Measurements from ENCODE around the gene KLHL6. TPM values are rescaled to one million over a fixed set of nuclear protein-coding genes. Genes with fewer than 3 reads are reported as not detected.
"Not testable (repeated sequence)": the region's sequence is repeated elsewhere in the genome, so short reads cannot be mapped to it uniquely, and the experiment has no call there.

KLHL6 gene
- total and polyA plus RNA-seq, 8 donors: 1.4 to 21.6 (median 2.2) TPM

DNA sequence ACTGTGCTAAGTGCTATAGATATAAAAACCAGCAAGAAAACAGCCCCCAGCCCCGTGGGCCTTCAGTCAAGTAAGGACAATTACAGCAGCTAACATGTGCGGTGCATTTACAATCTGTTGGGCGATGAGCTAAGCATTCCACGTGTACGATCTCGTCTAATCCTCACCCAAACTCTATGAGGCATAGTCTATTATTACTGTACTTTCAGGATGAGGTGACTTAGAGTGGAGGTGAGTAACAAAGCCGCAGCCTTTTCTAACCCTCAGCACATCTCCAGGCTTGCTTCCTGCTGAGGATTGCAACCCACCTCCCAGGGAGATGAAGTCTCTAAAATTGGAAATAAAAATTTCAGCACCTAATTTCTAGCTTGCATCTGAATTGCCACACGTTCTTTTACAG is 73.9 kb downstream of the KLHL6 start:
- Histone ChIP-seq H3K4me3 (no peak overlapping the region), H3K4me1 (peaks cover 0 to 20% of the 10 kb centered on the region in 2 donors), H3K36me3 (no peaks in the 10 kb centered on the region), H3K27ac (no peak overlapping the region), H3K27me3 (no peaks in the 10 kb centered on the region), H3K9me3 (no peaks in the 10 kb centered on the region)
- intact Hi-C loops (cut with DNase I): no loop called here
- TF ChIP-seq, protein P1, sequence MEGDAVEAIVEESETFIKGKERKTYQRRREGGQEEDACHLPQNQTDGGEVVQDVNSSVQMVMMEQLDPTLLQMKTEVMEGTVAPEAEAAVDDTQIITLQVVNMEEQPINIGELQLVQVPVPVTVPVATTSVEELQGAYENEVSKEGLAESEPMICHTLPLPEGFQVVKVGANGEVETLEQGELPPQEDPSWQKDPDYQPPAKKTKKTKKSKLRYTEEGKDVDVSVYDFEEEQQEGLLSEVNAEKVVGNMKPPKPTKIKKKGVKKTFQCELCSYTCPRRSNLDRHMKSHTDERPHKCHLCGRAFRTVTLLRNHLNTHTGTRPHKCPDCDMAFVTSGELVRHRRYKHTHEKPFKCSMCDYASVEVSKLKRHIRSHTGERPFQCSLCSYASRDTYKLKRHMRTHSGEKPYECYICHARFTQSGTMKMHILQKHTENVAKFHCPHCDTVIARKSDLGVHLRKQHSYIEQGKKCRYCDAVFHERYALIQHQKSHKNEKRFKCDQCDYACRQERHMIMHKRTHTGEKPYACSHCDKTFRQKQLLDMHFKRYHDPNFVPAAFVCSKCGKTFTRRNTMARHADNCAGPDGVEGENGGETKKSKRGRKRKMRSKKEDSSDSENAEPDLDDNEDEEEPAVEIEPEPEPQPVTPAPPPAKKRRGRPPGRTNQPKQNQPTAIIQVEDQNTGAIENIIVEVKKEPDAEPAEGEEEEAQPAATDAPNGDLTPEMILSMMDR (IDR thresholded peaks at IDR 0.05): no peak
- no peak for ATAC-seq
- DNase-seq: no peak

DNA sequence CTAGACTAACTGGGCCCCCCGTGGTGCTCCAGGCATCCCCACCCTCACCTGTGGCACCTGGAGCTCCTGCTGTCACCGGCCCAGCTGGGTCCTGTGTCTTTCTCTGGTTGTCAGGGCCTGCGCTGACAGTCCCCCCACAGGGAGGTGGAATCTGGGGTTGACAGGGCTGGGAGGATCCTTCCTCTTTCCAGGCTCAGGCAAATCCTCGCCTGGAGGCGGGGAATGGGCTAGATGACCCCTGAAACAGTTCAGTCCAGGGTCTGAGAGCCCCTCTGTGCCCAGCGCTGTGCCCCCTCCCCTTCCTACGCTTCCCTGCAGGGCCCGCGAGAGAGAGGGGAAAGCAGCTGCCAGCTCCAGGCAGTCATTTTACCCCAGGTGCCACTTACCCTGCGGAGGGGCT is 77.0 kb downstream of the KLHL6 start:
- TF ChIP-seq, protein P1 (IDR thresholded peaks at IDR 0.05): no peak
- Histone ChIP-seq H3K4me1 (peaks cover 0 to 11% of the 10 kb centered on the region in 2 donors), H3K36me3 (no peaks in the 10 kb centered on the region), H3K9me3 (no peaks in the 10 kb centered on the region), H3K27ac (no peak overlapping the region), H3K27me3 (no peaks in the 10 kb centered on the region), H3K4me3 (no peak overlapping the region)
- DNase-seq (no peak), ATAC-seq (no peak)
- intact Hi-C loops (cut with DNase I): no loop called here

DNA sequence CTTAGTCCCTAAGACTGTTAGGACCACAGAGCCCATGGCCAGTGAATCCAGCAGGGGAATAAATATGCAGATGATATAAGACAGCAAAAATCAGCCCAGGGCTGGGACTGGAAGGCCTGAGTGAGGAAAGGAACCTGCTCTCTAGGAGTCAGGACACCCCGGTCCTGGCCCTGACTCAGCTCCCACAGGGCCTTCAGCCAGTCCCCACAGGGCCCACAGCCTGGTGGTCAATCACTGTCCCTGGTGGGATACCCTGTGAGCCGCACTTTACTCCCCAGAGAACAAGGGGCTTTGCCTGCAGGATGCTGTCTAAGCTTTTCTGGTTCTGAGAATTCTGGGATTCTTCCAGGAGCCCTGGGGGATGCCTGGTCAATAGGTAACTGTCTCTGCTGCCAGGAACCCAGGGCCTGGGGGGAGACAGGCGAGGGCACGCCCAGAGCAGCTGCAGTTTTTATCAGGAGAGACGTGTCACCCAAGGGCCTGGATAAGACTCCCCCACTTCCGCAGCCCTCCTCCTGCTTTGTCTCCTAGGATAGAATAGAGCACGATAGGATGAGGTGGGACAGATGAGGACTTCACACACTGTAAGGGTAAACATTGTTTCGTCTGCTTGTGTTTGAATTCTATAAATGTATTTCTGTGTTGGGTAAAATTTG is 77.6 kb downstream of the KLHL6 start:
- H3K4me1 ChIP-seq: peaks cover 0 to 5% of the 10 kb centered on the region in 2 donors
- no peak for ATAC-seq
- TF ChIP-seq, protein P1 (IDR thresholded peaks at IDR 0.05): no peak
- H3K27me3 ChIP-seq: no peaks in the 10 kb centered on the region
- no peak overlapping the region for H3K27ac ChIP-seq
- no peak for DNase-seq
- intact Hi-C loops (cut with DNase I): no loop called here
- no peaks in the 10 kb centered on the region for H3K36me3 ChIP-seq
- no peaks in the 10 kb centered on the region for H3K9me3 ChIP-seq
- no peak overlapping the region for H3K4me3 ChIP-seq

DNA sequence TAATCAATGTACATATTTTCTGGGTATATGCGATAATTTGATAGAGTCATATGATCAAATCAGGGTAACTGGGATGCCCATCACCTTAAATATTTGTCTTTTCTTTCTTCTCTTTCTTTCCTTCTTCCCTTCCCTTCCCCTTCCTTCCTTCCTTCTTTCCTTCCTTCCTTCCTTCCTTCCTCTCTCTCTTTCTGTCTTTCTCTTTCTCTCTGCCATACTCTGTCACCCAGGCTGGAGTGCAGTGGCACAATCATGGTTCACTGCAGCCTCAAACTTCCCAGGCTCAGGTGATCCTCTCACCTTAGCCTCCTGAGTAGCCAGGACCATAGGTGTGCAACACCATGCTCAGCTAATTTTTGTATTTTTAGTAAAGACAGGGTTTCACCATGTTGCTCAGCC is 79.7 kb downstream of the KLHL6 start:
- H3K9me3 ChIP-seq; H3K27me3 ChIP-seq; ATAC-seq; H3K4me1 ChIP-seq; DNase-seq; H3K36me3 ChIP-seq; H3K4me3 ChIP-seq; intact Hi-C loops (cut with DNase I); H3K27ac ChIP-seq: not testable (repeated sequence)

DNA sequence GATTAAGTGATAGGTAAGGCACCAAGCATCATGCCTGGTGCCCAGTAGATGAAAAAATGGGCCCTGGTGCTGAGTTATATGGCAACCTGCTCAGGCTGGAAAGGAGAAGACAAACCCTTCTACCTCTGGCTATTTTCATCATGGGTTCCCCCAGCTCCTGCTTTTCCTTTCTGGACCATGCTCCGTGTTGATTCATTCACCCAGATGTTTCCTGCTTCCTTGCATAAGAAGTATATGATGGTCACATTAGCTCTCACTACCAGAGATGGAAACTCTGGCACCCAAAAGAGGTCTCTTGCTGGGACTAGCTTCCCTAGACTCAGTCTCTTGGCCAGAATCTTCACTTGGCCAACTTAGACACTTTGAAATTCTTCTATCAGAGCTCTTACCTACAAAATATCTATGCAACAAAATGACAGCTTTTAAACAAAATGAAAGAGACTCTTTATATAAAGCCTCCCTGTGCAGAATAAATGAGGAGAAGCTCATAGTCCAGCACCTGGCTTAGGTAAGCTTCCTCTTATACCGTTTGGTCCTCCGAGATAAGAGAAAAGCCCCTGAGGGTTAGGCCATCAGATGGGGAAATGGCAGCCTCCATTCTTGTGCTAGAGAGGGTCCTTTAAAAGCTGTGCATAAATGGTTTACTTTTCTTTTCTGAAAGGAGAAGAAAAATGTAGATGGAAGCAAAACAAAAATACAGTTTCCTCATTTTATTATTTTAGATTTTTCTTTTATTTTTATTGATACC is 80.3 kb downstream of the KLHL6 start:
- Histone ChIP-seq H3K27ac (no peak overlapping the region), H3K4me1 (no peaks in the 10 kb centered on the region), H3K36me3 (no peaks in the 10 kb centered on the region), H3K4me3 (no peak overlapping the region), H3K27me3 (no peaks in the 10 kb centered on the region), H3K9me3 (no peaks in the 10 kb centered on the region)
- intact Hi-C loops (cut with DNase I): no loop called here
- DNase-seq (no peak), ATAC-seq (no peak)
- TF ChIP-seq, protein P1 (IDR thresholded peaks at IDR 0.05): no peak

Data from left lung (tissue), 10 donors.